GM12865 (cell line): ENCODE measurements around the gene LIN7A.

Experiments
- DNase-seq: peaks from one replicate; pipeline ENCODE4 v3.0.0; 2010; ENCODE audit warnings: low read depth
- H3K4me3 ChIP-seq: 2 replicates; pipeline ENCODE4 v1.5.1; 2011; ENCODE audit warnings: mild to moderate bottlenecking, low read depth, low read length, control low read depth
- TF ChIP-seq, protein P1 (sequence below): IDR thresholded peaks from 2 replicates; pipeline ENCODE4 v1.5.1; 2011; ENCODE audit warnings: low read length, control low read depth, low read depth, inconsistent platforms; ENCODE audit not compliant: insufficient read depth; ENCODE audit errors: missing control alignments

Gene LIN7A

DNA sequence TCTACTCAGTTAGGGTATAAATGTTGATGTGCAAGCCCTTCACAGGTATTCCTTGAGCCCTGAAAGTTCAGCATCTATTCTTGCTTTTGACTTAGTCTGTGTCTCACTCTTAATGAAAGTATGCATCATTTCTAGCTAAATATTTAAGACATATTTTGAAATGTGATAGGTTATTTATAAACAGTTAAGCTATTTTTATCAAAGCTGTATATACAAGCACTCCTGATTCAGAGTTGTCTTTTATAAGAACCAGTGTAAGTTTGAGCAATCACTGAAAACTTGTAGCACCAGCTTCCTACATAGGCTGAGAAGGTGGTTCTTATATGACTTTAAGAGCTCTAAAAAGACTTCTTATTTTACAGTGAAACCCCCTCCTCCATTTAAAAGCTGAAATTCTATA, 122.4 kb downstream of the LIN7A start:
- TF ChIP-seq, protein P1, sequence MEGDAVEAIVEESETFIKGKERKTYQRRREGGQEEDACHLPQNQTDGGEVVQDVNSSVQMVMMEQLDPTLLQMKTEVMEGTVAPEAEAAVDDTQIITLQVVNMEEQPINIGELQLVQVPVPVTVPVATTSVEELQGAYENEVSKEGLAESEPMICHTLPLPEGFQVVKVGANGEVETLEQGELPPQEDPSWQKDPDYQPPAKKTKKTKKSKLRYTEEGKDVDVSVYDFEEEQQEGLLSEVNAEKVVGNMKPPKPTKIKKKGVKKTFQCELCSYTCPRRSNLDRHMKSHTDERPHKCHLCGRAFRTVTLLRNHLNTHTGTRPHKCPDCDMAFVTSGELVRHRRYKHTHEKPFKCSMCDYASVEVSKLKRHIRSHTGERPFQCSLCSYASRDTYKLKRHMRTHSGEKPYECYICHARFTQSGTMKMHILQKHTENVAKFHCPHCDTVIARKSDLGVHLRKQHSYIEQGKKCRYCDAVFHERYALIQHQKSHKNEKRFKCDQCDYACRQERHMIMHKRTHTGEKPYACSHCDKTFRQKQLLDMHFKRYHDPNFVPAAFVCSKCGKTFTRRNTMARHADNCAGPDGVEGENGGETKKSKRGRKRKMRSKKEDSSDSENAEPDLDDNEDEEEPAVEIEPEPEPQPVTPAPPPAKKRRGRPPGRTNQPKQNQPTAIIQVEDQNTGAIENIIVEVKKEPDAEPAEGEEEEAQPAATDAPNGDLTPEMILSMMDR, result no peak
- no peak overlapping the region for H3K4me3 ChIP-seq
- DNase-seq, result no peak

DNA sequence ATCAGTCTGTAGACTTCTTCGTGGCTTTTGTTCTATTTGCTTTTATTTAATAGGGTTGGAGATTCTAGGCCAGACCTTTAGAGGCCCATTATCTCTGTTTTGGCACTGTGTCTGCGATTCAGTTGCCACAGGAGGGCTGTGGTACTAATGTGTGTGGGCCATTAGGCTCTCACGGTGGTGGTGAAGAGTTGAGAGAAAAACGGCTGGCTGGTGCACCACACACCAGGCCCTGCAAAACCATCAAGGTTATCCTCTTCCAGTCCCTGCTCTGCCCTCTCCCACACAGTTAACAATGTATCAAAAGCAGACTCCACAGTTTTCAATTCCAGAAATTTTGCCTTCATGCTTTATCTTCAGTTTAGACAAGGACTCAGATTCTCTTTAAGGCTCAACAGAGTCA, 123.3 kb downstream of the LIN7A start:
- TF ChIP-seq, protein P1, result no peak
- DNase-seq, result no peak
- H3K4me3 ChIP-seq, result no peak overlapping the region

DNA sequence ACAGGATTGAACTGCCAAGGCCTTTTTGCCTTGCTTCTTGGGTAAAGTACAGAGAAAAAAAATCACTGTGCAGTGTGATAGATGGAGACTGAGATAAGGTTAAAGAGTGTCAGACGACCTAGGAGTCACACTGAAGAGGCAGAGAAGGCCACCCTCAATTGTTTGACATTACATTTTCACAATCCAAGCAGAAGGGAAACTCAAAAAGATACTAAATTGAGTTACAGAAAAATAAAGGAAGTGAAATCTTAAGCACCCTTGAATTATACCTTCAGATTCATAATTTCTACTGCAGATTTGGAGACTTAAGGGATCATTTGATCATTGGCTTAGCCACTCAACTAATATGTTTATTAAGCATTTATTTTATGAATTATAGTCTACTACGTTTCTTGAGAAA, 123.9 kb downstream of the LIN7A start:
- H3K4me3 ChIP-seq, result no peak overlapping the region
- TF ChIP-seq, protein P1, result no peak
- DNase-seq, result no peak

DNA sequence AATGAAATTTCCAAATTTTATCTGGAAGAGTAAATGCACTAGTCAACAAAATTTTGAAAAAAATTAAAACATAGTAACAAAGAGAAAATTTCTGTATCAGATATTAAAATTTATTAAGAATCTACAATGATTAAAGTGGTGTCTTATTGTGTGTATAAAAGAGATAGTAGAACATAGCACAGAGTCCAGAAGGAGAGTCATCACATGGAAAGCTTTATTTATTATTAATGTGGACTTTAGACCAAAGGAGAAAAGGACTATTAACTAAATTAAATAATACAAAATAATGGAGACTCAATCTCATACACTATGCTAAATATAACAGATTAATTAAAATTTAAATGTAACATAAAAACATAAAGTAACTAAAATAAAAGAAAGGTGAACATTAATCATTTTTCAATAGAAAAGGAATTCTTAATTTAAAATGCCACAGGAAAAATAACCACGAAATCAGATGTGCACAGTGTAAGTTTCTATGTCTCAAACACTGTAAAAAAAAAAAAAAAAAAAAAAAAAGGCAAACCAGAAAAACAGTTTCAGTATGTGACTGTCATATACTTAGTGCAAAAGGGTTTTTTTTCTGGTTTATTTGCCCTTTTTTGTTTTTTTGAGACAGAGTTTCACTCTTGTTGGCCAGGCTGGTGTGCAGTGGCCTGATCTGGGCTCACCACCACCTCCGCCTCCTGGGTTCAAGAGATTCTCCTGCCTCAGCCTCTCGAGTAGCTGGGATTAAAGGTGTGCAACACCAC, 125.6 kb downstream of the LIN7A start:
- no peak overlapping the region for H3K4me3 ChIP-seq
- TF ChIP-seq, protein P1, result no peak
- no peak for DNase-seq

DNA sequence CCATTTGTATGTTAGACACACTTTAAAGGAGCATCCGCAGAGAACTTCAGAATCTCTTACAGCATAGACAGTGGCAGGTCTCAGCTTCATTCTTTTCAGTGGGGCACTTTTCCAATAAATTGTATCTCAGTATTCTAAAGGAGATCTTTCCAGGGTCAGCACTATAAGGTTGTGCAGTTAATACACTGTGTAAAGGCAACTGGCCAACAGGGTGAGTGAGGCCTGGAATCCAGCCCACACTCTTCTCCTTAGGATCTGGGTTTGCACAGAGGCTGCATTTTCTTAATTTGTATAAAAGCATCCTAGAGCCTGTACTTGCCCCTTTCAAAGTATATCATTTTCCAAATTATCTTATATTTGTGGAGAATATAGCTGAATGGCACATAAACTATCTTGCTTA, 126.9 kb downstream of the LIN7A start:
- no peak for DNase-seq
- no peak overlapping the region for H3K4me3 ChIP-seq
- TF ChIP-seq, protein P1, result no peak

DNA sequence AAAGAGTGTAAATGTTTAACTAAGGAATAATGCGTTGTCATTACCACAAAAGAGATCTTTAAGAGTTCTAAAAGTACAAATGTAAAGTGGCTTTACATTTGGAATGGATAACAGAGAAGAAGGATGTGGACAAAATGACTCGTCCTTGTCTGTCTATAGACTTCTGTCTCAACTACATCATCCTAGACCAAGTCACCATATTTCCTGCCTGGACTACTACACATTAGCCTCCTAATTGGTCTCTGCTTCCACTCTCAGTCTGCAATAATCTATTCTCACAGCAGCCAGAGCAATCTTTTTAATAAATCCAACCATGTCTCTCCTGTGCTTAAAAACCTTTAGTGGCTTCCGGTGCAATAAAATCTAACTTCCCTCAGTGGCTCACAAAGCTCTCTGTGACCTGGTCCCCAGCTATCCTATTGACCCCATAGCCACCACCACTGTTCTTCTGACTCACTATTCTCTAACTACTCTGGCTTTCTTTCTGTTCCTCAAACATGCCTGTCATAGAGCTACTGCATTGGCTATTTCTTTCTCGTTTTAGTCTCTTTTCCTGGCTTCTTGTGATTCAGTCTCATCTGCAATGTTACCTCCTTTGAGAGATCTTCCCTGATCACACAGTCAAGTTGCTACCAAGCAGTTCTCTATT, 130.0 kb downstream of the LIN7A start:
- TF ChIP-seq, protein P1, result no peak
- peak; percentile 29 for DNase-seq
- H3K4me3 ChIP-seq, result no peak overlapping the region
